Measurements from ENCODE around the gene FBL.
"Not testable (repeated sequence)": the region's sequence is repeated elsewhere in the genome, so short reads cannot be mapped to it uniquely, and the experiment has no call there.

Gene FBL

DNA sequence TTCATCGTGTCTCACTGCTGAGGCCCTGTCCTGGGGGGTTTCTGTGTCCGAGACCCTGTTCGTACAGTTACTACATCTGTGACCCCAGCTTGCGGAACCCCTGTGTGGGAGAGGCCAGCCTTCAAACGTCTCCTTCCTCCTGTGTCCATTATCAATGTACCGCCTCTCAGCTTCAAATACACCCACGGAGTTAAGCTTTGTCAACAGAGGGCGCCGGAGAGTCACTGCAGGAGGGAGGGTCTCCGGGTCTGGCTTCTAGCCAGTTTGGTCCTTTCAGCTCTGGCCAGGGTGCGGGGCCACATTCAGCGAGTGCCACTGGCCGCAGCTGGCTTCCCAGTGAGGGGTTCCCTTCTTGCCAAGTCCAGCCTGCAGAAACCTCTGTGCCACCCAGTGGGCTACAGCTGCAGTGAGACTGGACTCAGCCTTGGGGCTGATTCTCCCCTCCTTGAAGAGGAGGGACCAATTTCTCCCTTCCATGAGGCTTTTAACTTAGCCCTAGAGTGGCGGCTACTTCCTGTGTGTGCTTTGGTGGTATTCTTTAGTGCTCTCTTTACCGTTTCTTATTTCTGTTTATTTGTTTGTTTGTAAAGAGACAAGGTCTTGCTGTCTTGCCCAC is 35.4 kb upstream of the FBL start:
- not testable (repeated sequence) for H3K4me2 ChIP-seq (ENCODE audit: low read length); H4K91ac ChIP-seq (ENCODE audit: low read depth, low read length); H3K14ac ChIP-seq (ENCODE audit: low read length); H3K23ac ChIP-seq (ENCODE audit: low read length); H3K27ac ChIP-seq (ENCODE audit: low read depth, low read length); H3K4me3 ChIP-seq (ENCODE audit: low read depth, low read length); H3K79me1 ChIP-seq (ENCODE audit: low read length); H2AFZ ChIP-seq (ENCODE audit: insufficient read depth, low read length, poor library complexity); H4K8ac ChIP-seq (ENCODE audit: low read depth, low read length); H3K18ac ChIP-seq (ENCODE audit: low read length); H2BK120ac ChIP-seq (ENCODE audit: insufficient read depth, low read length, poor library complexity); H2BK5ac ChIP-seq (ENCODE audit: low read depth, low read length, poor library complexity); H3K79me2 ChIP-seq (ENCODE audit: control insufficient read depth, insufficient read depth, low read length, poor library complexity); H4K12ac ChIP-seq (ENCODE audit: low read depth, low read length); H3K36me3 ChIP-seq (ENCODE audit: control insufficient read depth in 1 of 2, insufficient read depth in 2 of 2, low read length in 2 of 2); H2BK12ac ChIP-seq (ENCODE audit: low read length); H3K4ac ChIP-seq (ENCODE audit: low read depth, low read length); H3K27me3 ChIP-seq (ENCODE audit: insufficient read depth, low read length); H3K9me3 ChIP-seq (ENCODE audit: insufficient read depth, low read depth, low read length); H3K9ac ChIP-seq (ENCODE audit: low read length); H3K4me1 ChIP-seq (ENCODE audit: control insufficient read depth in 1 of 2, insufficient read depth in 2 of 2, low read length in 2 of 2); H2AK5ac ChIP-seq (ENCODE audit: low read length)
- WGBS (ENCODE audit: extremely low coverage, insufficient coverage, insufficient read length) = no CpG with 5 or more reads among the region's 15 CpGs
- peak in 1 of 2 donors; percentile 51 for DNase-seq

- not testable (repeated sequence) for H3K9ac ChIP-seq (ENCODE audit: low read length); H4K91ac ChIP-seq (ENCODE audit: low read depth, low read length); H2BK120ac ChIP-seq (ENCODE audit: insufficient read depth, low read length, poor library complexity); H3K27me3 ChIP-seq (ENCODE audit: insufficient read depth, low read length); H3K79me2 ChIP-seq (ENCODE audit: control insufficient read depth, insufficient read depth, low read length, poor library complexity); H3K14ac ChIP-seq (ENCODE audit: low read length); H2BK12ac ChIP-seq (ENCODE audit: low read length); H3K4me1 ChIP-seq (ENCODE audit: control insufficient read depth in 1 of 2, insufficient read depth in 2 of 2, low read length in 2 of 2); DNase-seq; H3K9me3 ChIP-seq (ENCODE audit: insufficient read depth, low read depth, low read length); H3K36me3 ChIP-seq (ENCODE audit: control insufficient read depth in 1 of 2, insufficient read depth in 2 of 2, low read length in 2 of 2); H2AFZ ChIP-seq (ENCODE audit: insufficient read depth, low read length, poor library complexity); H3K4ac ChIP-seq (ENCODE audit: low read depth, low read length); H3K4me3 ChIP-seq (ENCODE audit: low read depth, low read length); H3K79me1 ChIP-seq (ENCODE audit: low read length); H2BK5ac ChIP-seq (ENCODE audit: low read depth, low read length, poor library complexity); H3K23ac ChIP-seq (ENCODE audit: low read length); H4K12ac ChIP-seq (ENCODE audit: low read depth, low read length); H3K27ac ChIP-seq (ENCODE audit: low read depth, low read length); H4K8ac ChIP-seq (ENCODE audit: low read depth, low read length); H2AK5ac ChIP-seq (ENCODE audit: low read length); H3K4me2 ChIP-seq (ENCODE audit: low read length); H3K18ac ChIP-seq (ENCODE audit: low read length)
- no CpG with 5 or more reads among the region's 5 CpGs for WGBS (ENCODE audit: extremely low coverage, insufficient coverage, insufficient read length)
These were observed 34.1 kb upstream of the FBL start for GRCh38 chr19:39880241-39880640.

GRCh38 chr19:39879796-39880195 is 33.6 kb upstream of the FBL start:
- H3K9ac ChIP-seq (ENCODE audit: low read length); H3K4me1 ChIP-seq (ENCODE audit: control insufficient read depth in 1 of 2, insufficient read depth in 2 of 2, low read length in 2 of 2); H3K27ac ChIP-seq (ENCODE audit: low read depth, low read length); H4K91ac ChIP-seq (ENCODE audit: low read depth, low read length); H2AFZ ChIP-seq (ENCODE audit: insufficient read depth, low read length, poor library complexity); DNase-seq; H2AK5ac ChIP-seq (ENCODE audit: low read length); H3K79me1 ChIP-seq (ENCODE audit: low read length); H2BK5ac ChIP-seq (ENCODE audit: low read depth, low read length, poor library complexity); H4K8ac ChIP-seq (ENCODE audit: low read depth, low read length); H2BK120ac ChIP-seq (ENCODE audit: insufficient read depth, low read length, poor library complexity); H4K12ac ChIP-seq (ENCODE audit: low read depth, low read length); H3K18ac ChIP-seq (ENCODE audit: low read length); H3K4me3 ChIP-seq (ENCODE audit: low read depth, low read length); H3K9me3 ChIP-seq (ENCODE audit: insufficient read depth, low read depth, low read length); H2BK12ac ChIP-seq (ENCODE audit: low read length); H3K23ac ChIP-seq (ENCODE audit: low read length); H3K14ac ChIP-seq (ENCODE audit: low read length); H3K4me2 ChIP-seq (ENCODE audit: low read length); H3K36me3 ChIP-seq (ENCODE audit: control insufficient read depth in 1 of 2, insufficient read depth in 2 of 2, low read length in 2 of 2); H3K4ac ChIP-seq (ENCODE audit: low read depth, low read length); H3K27me3 ChIP-seq (ENCODE audit: insufficient read depth, low read length); H3K79me2 ChIP-seq (ENCODE audit: control insufficient read depth, insufficient read depth, low read length, poor library complexity): not testable (repeated sequence)
- WGBS (ENCODE audit: extremely low coverage, insufficient coverage, insufficient read length) = no CpG with 5 or more reads among the region's 8 CpGs

GRCh38 chr19:39878866-39879265 is 32.7 kb upstream of the FBL start:
- DNase-seq; H3K79me1 ChIP-seq (ENCODE audit: low read length); H2BK120ac ChIP-seq (ENCODE audit: insufficient read depth, low read length, poor library complexity); H3K18ac ChIP-seq (ENCODE audit: low read length); H2BK12ac ChIP-seq (ENCODE audit: low read length); H3K79me2 ChIP-seq (ENCODE audit: control insufficient read depth, insufficient read depth, low read length, poor library complexity); H3K4me1 ChIP-seq (ENCODE audit: control insufficient read depth in 1 of 2, insufficient read depth in 2 of 2, low read length in 2 of 2); H3K14ac ChIP-seq (ENCODE audit: low read length); H3K27ac ChIP-seq (ENCODE audit: low read depth, low read length); H4K8ac ChIP-seq (ENCODE audit: low read depth, low read length); H3K27me3 ChIP-seq (ENCODE audit: insufficient read depth, low read length); H3K23ac ChIP-seq (ENCODE audit: low read length); H3K9ac ChIP-seq (ENCODE audit: low read length); H2AFZ ChIP-seq (ENCODE audit: insufficient read depth, low read length, poor library complexity); H2AK5ac ChIP-seq (ENCODE audit: low read length); H4K12ac ChIP-seq (ENCODE audit: low read depth, low read length); H3K9me3 ChIP-seq (ENCODE audit: insufficient read depth, low read depth, low read length); H3K4ac ChIP-seq (ENCODE audit: low read depth, low read length); H3K4me3 ChIP-seq (ENCODE audit: low read depth, low read length); H2BK5ac ChIP-seq (ENCODE audit: low read depth, low read length, poor library complexity); H3K4me2 ChIP-seq (ENCODE audit: low read length); H3K36me3 ChIP-seq (ENCODE audit: control insufficient read depth in 1 of 2, insufficient read depth in 2 of 2, low read length in 2 of 2); H4K91ac ChIP-seq (ENCODE audit: low read depth, low read length): not testable (repeated sequence)
- WGBS (ENCODE audit: extremely low coverage, insufficient coverage, insufficient read length) = no CpG with 5 or more reads among the region's 11 CpGs
